SK-N-MC (cell line): Measurements from ENCODE around the gene JAKMIP3.

Source experiments
- EZH2 ChIP-seq: fragments of 200-600 bp; sonication (generic); IDR thresholded peaks from one replicate; pipeline ENCODE4 v1.6.1; 2017; ENCODE audit warnings: antibody characterized with exemption
- POLR2AphosphoS5 ChIP-seq: IDR thresholded peaks from 2 replicates; pipeline ENCODE4 v1.6.1; 2012; ENCODE audit warnings: mild to moderate bottlenecking, low read depth, low read length, borderline replicate concordance

DNA sequence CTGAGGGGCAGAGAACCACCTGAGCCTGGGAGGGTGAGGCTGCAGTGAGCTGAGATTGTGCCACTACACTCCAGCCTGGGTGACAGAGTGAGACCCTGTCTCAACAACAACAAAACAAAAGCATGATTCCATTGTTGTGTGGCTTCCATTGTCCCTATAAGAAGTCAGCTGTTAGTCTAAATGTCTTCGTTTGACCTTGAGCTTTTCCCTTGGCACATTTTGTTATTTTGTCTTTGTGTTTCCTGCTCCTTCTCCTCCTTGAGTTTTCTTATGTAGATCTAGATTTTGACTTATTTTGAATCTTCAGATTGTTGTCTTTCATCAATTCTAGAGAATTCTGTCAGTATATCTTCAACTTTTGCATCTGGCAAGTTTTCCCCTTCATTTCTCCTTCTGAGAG lies 13.6 kb upstream of the JAKMIP3 start:
- no peak for TF ChIP-seq EZH2
- TF ChIP-seq POLR2AphosphoS5: no peak
